Activated naive CD4-positive, alpha-beta T cell treated with Interleukin-2 at 50 U/mL for 16 hours (primary cell): ENCODE data around the gene APBA2.

Source experiments
- DNase-seq: peaks from one replicate; pipeline ENCODE4 v3.0.0-alpha.2; 2020

APBA2 gene

GRCh38 chr15:28961391-28961790 is 75.6 kb downstream of the APBA2 start:
- no peak for DNase-seq

GRCh38 chr15:28962851-28963710 is 77.3 kb downstream of the APBA2 start:
- DNase-seq = no peak

- no peak for DNase-seq
Measured at GRCh38 chr15:28963711-28964081, 77.9 kb downstream of the APBA2 start.

- no peak for DNase-seq
Measured at GRCh38 chr15:28964098-28964497, 78.3 kb downstream of the APBA2 start.

GRCh38 chr15:28967066-28967465 is 81.3 kb downstream of the APBA2 start:
- no peak for DNase-seq

GRCh38 chr15:28967990-28968389 is 82.2 kb downstream of the APBA2 start:
- no peak for DNase-seq

- no peak for DNase-seq
Measured at GRCh38 chr15:28969511-28970085, 83.8 kb downstream of the APBA2 start.

- DNase-seq = no peak
Measured at GRCh38 chr15:28974142-28974541, 88.4 kb downstream of the APBA2 start.

GRCh38 chr15:28975766-28976179 is 90.0 kb downstream of the APBA2 start:
- DNase-seq = peak; percentile 60

GRCh38 chr15:28977377-28978010 is 91.7 kb downstream of the APBA2 start:
- DNase-seq = no peak

GRCh38 chr15:28978011-28978378 is 92.2 kb downstream of the APBA2 start:
- no peak for DNase-seq

GRCh38 chr15:28978661-28979060 is 92.9 kb downstream of the APBA2 start:
- no peak for DNase-seq

GRCh38 chr15:28979208-28979841 is 93.6 kb downstream of the APBA2 start:
- DNase-seq = no peak

GRCh38 chr15:28980709-28981350 is 95.1 kb downstream of the APBA2 start:
- DNase-seq = no peak

GRCh38 chr15:28981351-28981720 is 95.6 kb downstream of the APBA2 start:
- DNase-seq = no peak

- no peak for DNase-seq
Measured at GRCh38 chr15:28981921-28982320, 96.1 kb downstream of the APBA2 start.

GRCh38 chr15:28982886-28983285 is 97.1 kb downstream of the APBA2 start:
- DNase-seq = no peak

- no peak for DNase-seq
Measured at GRCh38 chr15:28983432-28984311, 97.9 kb downstream of the APBA2 start.

GRCh38 chr15:28984421-28985315 is 98.9 kb downstream of the APBA2 start:
- DNase-seq = no peak

GRCh38 chr15:28985316-28985645 is 99.5 kb downstream of the APBA2 start:
- no peak for DNase-seq

GRCh38 chr15:28985691-28986090 is 99.9 kb downstream of the APBA2 start:
- no peak for DNase-seq
